HG03439 (cell line): ENCODE results near the gene S100A11.

Experiments used
- ATAC-seq: cut with Tn5 transposase; IDR thresholded peaks from one replicate; pipeline ENCODE4 v1.9.1; 2021; ENCODE audit warnings: mild to moderate bottlenecking, moderate library complexity; ENCODE audit not compliant: unreplicated experiment

Gene S100A11

GRCh38 chr1:152039886-152040285 is 3.1 kb upstream of the S100A11 start:
- no peak for ATAC-seq

- no peak for ATAC-seq
Measured at GRCh38 chr1:152039461-152039860, 2.7 kb upstream of the S100A11 start.

- no peak for ATAC-seq
Measured at GRCh38 chr1:152038871-152039270, 2.1 kb upstream of the S100A11 start.

GRCh38 chr1:152035539-152036266 is 1.1 kb downstream of the S100A11 start:
- ATAC-seq, result no peak

GRCh38 chr1:152034654-152035538 is 1.9 kb downstream of the S100A11 start:
- ATAC-seq, result no peak

- no peak for ATAC-seq
Measured at GRCh38 chr1:152034324-152034653, 2.5 kb downstream of the S100A11 start.

GRCh38 chr1:152029929-152030211 is 6.9 kb downstream of the S100A11 start:
- ATAC-seq, result no peak

- no peak for ATAC-seq
Measured at GRCh38 chr1:152029144-152029928, 7.5 kb downstream of the S100A11 start.

GRCh38 chr1:152026895-152027294 is 9.9 kb downstream of the S100A11 start:
- no peak for ATAC-seq

- ATAC-seq, result no peak
Measured at GRCh38 chr1:152024223-152024622, 12.6 kb downstream of the S100A11 start.

GRCh38 chr1:152023221-152023620 is 13.6 kb downstream of the S100A11 start:
- no peak for ATAC-seq

- ATAC-seq, result no peak
Measured at GRCh38 chr1:152022474-152022873, 14.3 kb downstream of the S100A11 start.

- ATAC-seq, result no peak
Measured at GRCh38 chr1:152021569-152021968, 15.2 kb downstream of the S100A11 start.

- ATAC-seq, result no peak
Measured at GRCh38 chr1:152020849-152021248, 16.0 kb downstream of the S100A11 start.

GRCh38 chr1:152018537-152018936 is 18.3 kb downstream of the S100A11 start:
- ATAC-seq, result no peak

- ATAC-seq, result no peak
Measured at GRCh38 chr1:152015766-152016165, 21.0 kb downstream of the S100A11 start.

GRCh38 chr1:152014943-152015342 is 21.9 kb downstream of the S100A11 start:
- ATAC-seq, result no peak

GRCh38 chr1:152013664-152014237 is 23.1 kb downstream of the S100A11 start:
- ATAC-seq, result no peak

- ATAC-seq, result no peak
Measured at GRCh38 chr1:152009691-152010090, 27.1 kb downstream of the S100A11 start.

GRCh38 chr1:152007047-152007446 is 29.8 kb downstream of the S100A11 start:
- ATAC-seq, result no peak

- no peak for ATAC-seq
Measured at GRCh38 chr1:152005360-152005912, 31.4 kb downstream of the S100A11 start.
